ENCODE data around the gene CCDC194. TPM values are rescaled to one million over a fixed set of nuclear protein-coding genes. Genes with fewer than 3 reads are reported as not detected.

The CCDC194 gene
- total and polyA plus RNA-seq, 2 of the 13 experiments (the other 11 are each of a cell fraction or from before 2014, with no cell fraction given) = 0.13 to 0.21 TPM

DNA sequence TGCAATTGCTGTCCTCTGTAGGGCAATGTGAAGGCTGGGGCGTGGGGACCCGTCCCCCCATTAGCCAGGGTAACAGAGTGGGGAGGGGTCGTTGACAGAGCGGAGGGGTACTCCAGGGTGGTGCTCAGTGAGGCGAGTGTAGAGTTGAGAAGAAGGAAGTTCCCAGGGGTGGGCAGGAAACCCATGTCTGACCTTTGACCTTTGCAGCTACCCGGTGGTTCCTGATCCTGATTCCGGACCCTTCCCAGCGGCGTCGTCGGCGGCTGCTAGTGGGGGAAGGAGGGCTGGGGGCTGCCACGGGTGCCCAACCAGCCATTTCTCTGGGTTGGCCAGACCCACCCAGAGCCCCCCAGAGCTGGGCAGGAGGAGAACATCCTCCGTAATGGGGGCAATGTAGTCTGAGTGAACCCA is 14.8 kb downstream of the CCDC194 start (continued):
- TF ChIP-seq, protein P1, sequence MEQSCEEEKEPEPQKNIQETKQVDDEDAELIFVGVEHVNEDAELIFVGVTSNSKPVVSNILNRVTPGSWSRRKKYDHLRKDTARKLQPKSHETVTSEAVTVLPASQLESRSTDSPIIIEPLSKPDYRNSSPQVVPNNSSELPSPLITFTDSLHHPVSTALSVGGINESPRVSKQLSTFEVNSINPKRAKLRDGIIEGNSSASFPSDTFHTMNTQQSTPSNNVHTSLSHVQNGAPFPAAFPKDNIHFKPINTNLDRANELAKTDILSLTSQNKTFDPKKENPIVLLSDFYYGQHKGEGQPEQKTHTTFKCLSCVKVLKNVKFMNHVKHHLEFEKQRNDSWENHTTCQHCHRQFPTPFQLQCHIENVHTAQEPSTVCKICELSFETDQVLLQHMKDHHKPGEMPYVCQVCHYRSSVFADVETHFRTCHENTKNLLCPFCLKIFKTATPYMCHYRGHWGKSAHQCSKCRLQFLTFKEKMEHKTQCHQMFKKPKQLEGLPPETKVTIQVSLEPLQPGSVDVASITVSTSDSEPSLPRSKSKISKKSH (CRISPR knock-in tag; IDR thresholded peaks at IDR 0.05; ENCODE audit: borderline replicate concordance) = peak; percentile 38; the same call in 1 of the 2 replicates
- TF ChIP-seq THAP11 (CRISPR knock-in tag; IDR thresholded peaks at IDR 0.05) (0 out of 2 replicates have a peak, but pooled peaks have one; percentile 14), MBNL3 (CRISPR knock-in tag; conservative IDR thresholded peaks at IDR 0.05) (no peak), CENPX (CRISPR knock-in tag; IDR thresholded peaks at IDR 0.05) (no peak), ZNF572 (CRISPR knock-in tag; IDR thresholded peaks at IDR 0.05) (no peak), TOPORS (CRISPR knock-in tag; IDR thresholded peaks at IDR 0.05) (no peak), FOXA1 (IDR thresholded peaks at IDR 0.05) (no peak), FOXA1 (CRISPR knock-in tag; IDR thresholded peaks at IDR 0.05) (no peak), ZNF530 (CRISPR knock-in tag; IDR thresholded peaks at IDR 0.05; ENCODE audit: low read depth) (no peak), ADNP (CRISPR knock-in tag; IDR thresholded peaks at IDR 0.05) (no peak), ZBTB3 (CRISPR knock-in tag; IDR thresholded peaks at IDR 0.05; ENCODE audit: borderline replicate concordance, low read depth) (no peak), NR2C2 (CRISPR knock-in tag; IDR thresholded peaks at IDR 0.05; ENCODE audit: borderline replicate concordance) (peak; percentile 91), ZNF264 (CRISPR knock-in tag; IDR thresholded peaks at IDR 0.05) (no peak), HNRNPH1 (optimal IDR thresholded peaks at IDR 0.05; ENCODE audit: low read depth, low read length) (no peak), ZNF501 (CRISPR knock-in tag; IDR thresholded peaks at IDR 0.05) (no peak), DR1 (CRISPR knock-in tag; IDR thresholded peaks at IDR 0.05) (no peak), ZNF577 (CRISPR knock-in tag; IDR thresholded peaks at IDR 0.05; ENCODE audit: borderline replicate concordance, low read depth) (no peak), ZNF274 (CRISPR knock-in tag; IDR thresholded peaks at IDR 0.05) (no peak)
- TF ChIP-seq, protein P2, sequence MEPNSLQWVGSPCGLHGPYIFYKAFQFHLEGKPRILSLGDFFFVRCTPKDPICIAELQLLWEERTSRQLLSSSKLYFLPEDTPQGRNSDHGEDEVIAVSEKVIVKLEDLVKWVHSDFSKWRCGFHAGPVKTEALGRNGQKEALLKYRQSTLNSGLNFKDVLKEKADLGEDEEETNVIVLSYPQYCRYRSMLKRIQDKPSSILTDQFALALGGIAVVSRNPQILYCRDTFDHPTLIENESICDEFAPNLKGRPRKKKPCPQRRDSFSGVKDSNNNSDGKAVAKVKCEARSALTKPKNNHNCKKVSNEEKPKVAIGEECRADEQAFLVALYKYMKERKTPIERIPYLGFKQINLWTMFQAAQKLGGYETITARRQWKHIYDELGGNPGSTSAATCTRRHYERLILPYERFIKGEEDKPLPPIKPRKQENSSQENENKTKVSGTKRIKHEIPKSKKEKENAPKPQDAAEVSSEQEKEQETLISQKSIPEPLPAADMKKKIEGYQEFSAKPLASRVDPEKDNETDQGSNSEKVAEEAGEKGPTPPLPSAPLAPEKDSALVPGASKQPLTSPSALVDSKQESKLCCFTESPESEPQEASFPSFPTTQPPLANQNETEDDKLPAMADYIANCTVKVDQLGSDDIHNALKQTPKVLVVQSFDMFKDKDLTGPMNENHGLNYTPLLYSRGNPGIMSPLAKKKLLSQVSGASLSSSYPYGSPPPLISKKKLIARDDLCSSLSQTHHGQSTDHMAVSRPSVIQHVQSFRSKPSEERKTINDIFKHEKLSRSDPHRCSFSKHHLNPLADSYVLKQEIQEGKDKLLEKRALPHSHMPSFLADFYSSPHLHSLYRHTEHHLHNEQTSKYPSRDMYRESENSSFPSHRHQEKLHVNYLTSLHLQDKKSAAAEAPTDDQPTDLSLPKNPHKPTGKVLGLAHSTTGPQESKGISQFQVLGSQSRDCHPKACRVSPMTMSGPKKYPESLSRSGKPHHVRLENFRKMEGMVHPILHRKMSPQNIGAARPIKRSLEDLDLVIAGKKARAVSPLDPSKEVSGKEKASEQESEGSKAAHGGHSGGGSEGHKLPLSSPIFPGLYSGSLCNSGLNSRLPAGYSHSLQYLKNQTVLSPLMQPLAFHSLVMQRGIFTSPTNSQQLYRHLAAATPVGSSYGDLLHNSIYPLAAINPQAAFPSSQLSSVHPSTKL (CRISPR knock-in tag; IDR thresholded peaks at IDR 0.05) = no peak
- TF ChIP-seq, protein P3, sequence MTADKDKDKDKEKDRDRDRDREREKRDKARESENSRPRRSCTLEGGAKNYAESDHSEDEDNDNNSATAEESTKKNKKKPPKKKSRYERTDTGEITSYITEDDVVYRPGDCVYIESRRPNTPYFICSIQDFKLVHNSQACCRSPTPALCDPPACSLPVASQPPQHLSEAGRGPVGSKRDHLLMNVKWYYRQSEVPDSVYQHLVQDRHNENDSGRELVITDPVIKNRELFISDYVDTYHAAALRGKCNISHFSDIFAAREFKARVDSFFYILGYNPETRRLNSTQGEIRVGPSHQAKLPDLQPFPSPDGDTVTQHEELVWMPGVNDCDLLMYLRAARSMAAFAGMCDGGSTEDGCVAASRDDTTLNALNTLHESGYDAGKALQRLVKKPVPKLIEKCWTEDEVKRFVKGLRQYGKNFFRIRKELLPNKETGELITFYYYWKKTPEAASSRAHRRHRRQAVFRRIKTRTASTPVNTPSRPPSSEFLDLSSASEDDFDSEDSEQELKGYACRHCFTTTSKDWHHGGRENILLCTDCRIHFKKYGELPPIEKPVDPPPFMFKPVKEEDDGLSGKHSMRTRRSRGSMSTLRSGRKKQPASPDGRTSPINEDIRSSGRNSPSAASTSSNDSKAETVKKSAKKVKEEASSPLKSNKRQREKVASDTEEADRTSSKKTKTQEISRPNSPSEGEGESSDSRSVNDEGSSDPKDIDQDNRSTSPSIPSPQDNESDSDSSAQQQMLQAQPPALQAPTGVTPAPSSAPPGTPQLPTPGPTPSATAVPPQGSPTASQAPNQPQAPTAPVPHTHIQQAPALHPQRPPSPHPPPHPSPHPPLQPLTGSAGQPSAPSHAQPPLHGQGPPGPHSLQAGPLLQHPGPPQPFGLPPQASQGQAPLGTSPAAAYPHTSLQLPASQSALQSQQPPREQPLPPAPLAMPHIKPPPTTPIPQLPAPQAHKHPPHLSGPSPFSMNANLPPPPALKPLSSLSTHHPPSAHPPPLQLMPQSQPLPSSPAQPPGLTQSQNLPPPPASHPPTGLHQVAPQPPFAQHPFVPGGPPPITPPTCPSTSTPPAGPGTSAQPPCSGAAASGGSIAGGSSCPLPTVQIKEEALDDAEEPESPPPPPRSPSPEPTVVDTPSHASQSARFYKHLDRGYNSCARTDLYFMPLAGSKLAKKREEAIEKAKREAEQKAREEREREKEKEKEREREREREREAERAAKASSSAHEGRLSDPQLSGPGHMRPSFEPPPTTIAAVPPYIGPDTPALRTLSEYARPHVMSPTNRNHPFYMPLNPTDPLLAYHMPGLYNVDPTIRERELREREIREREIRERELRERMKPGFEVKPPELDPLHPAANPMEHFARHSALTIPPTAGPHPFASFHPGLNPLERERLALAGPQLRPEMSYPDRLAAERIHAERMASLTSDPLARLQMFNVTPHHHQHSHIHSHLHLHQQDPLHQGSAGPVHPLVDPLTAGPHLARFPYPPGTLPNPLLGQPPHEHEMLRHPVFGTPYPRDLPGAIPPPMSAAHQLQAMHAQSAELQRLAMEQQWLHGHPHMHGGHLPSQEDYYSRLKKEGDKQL (CRISPR knock-in tag; IDR thresholded peaks at IDR 0.05; ENCODE audit: low read depth) = no peak
